Chondrocyte (in vitro differentiated cells): ENCODE results near the gene PER3. TPM values are rescaled to one million over a fixed set of nuclear protein-coding genes. Genes with fewer than 3 reads are reported as not detected.

Experiments used
- DNase-seq: peaks from one replicate; pipeline ENCODE4 v3.0.0; 2021; ENCODE audit warnings: mixed read lengths, low spot score
- H3K27ac Mint-ChIP-seq: one replicate; pipeline ENCODE4 v1.8.0; 2021; ENCODE audit warnings: mild to moderate bottlenecking, moderate library complexity, mixed read lengths; ENCODE audit not compliant: unreplicated experiment
- H3K27me3 Mint-ChIP-seq: 2 replicates; pipeline ENCODE4 v1.8.0; 2021; ENCODE audit warnings: low read depth, mixed read lengths
- H3K36me3 Mint-ChIP-seq: 2 replicates; pipeline ENCODE4 v1.8.0; 2021; ENCODE audit warnings: low read depth, mixed read lengths
- H3K4me1 Mint-ChIP-seq: 2 replicates; pipeline ENCODE4 v1.8.0; 2021; ENCODE audit warnings: low read depth, mild to moderate bottlenecking, mixed read lengths
- H3K4me3 Mint-ChIP-seq: one replicate; pipeline ENCODE4 v1.8.0; 2021; ENCODE audit warnings: mild to moderate bottlenecking, moderate library complexity, mixed read lengths; ENCODE audit not compliant: unreplicated experiment
- H3K9me3 Mint-ChIP-seq: 2 replicates; pipeline ENCODE4 v1.8.0; 2021; ENCODE audit warnings: low read depth, mixed read lengths
- CTCF ChIP-seq: fragments of 200-600 bp; sonication (generic); IDR thresholded peaks from 2 replicates; pipeline ENCODE4 v1.5.0; 2021; ENCODE audit warnings: antibody characterized with exemption, mild to moderate bottlenecking, moderate library complexity
- total RNA-seq: library from RNA; stranded (reverse); gene quantifications from 3 replicates; pipeline ENCODE4 v1.2.1, GENCODE V29; 2021

The PER3 gene
- total RNA-seq, 1 donor from 2014 or later: 4.2 TPM

GRCh38 chr1:7886405-7886745 is 102.3 kb downstream of the PER3 start:
- Mint-ChIP-seq H3K27me3 (peaks cover 17% of the 10 kb centered on the region), H3K4me3 (no peak overlapping the region), H3K9me3 (no peaks in the 10 kb centered on the region), H3K36me3 (no peaks in the 10 kb centered on the region), H3K27ac (no peak overlapping the region), H3K4me1 (peaks cover 15% of the 10 kb centered on the region)
- no peak for DNase-seq
- no peak for TF ChIP-seq CTCF

DNA sequence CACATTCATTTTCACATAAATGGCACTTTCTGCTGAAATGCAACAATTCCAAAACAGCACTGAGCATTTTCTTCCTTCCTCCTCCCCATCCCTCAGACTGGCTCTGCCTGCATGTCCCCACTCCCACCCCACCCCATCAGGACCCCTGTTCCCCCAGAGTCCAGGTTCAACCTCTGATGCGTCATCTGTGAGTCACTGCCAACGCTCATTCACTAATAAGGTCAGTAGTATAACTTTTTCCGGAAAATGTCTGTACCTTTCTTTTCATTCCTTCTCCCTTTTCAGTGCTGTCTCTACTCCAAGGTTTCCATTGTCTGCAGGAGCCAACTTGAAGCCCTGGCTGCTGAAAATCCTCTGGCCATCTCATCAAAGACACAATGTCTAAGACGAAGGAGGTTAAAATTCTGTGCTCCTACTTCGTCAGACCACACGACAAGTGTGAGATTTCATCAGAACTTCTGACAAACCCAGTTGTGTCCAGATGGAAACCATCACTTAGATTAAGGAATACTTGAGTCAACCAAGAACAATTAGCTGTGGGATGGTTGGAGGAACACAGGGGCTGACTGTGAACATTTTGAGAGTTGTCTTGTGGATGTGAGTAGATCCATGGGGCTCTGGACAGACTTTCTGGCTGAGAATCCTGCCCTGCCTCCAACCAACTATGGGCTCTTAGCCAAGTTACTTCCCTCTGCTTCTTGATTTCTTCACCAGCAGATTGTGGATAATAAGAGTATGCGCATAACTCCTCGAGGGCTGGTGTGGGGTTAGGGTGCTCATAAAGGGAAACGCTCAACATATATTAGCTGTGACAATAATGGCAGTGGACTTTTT is 104.4 kb downstream of the PER3 start:
- Mint-ChIP-seq H3K4me3 (no peak overlapping the region), H3K27me3 (peaks cover 17% of the 10 kb centered on the region), H3K4me1 (peaks cover 15% of the 10 kb centered on the region), H3K36me3 (no peaks in the 10 kb centered on the region), H3K27ac (no peak overlapping the region), H3K9me3 (no peaks in the 10 kb centered on the region)
- DNase-seq: no peak
- TF ChIP-seq CTCF: no peak

DNA sequence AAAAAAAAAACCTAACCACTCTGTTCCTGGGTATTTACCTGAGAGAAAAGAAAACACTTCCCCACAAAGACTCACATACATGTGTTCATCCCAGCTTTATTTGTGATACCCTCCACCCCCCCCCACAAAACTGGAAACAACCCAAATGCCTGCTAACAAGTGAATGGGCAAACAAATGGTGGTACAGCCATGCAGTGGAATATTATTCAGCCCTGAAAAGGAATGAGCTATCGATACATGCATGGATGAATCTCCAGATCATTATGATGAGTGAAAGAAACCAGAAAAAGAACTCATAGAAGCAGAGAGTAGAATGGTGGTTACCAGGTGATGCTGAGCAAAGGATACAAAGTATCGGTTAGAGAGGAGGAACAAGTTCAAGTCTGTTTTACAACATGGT is 106.8 kb downstream of the PER3 start:
- Mint-ChIP-seq H3K4me1 (peaks cover 31% of the 10 kb centered on the region), H3K27ac (no peak overlapping the region), H3K9me3 (no peaks in the 10 kb centered on the region), H3K4me3 (no peak overlapping the region), H3K36me3 (no peaks in the 10 kb centered on the region), H3K27me3 (peaks cover 10% of the 10 kb centered on the region)
- TF ChIP-seq CTCF: no peak
- no peak for DNase-seq

GRCh38 chr1:7891804-7892203 is 107.7 kb downstream of the PER3 start:
- no peaks in the 10 kb centered on the region for H3K36me3 Mint-ChIP-seq

More at GRCh38 chr1:7891804-7892203, 107.7 kb downstream of the PER3 start:
- Mint-ChIP-seq H3K4me3 (no peak overlapping the region), H3K4me1 (peaks cover 31% of the 10 kb centered on the region), H3K27me3 (peaks cover 10% of the 10 kb centered on the region), H3K27ac (no peak overlapping the region), H3K9me3 (no peaks in the 10 kb centered on the region)
- no peak for DNase-seq
- no peak for TF ChIP-seq CTCF
